Thymus (tissue), 11 donors: ENCODE data around the gene RUBCN. TPM values are rescaled to one million over a fixed set of nuclear protein-coding genes. Genes with fewer than 3 reads are reported as not detected.
"Not testable (repeated sequence)": the region's sequence is repeated elsewhere in the genome, so short reads cannot be mapped to it uniquely, and the experiment has no call there.

Experiments used
- DNase-seq, 9 donors: peaks; one replicate each; pipeline ENCODE4 v3.0.0-alpha.2; 2013; ENCODE audit warnings: low spot score in 9 of 9, low read depth in 6 of 9, missing footprints in 1 of 9
- H3K27ac ChIP-seq, 2 donors: one replicate each; pipeline ENCODE4 v1.5.1; 2013; ENCODE audit warnings: control low read depth in 1 of 2, low read depth in 1 of 2, low read length in 1 of 2, mild to moderate bottlenecking in 1 of 2, moderate library complexity in 1 of 2
- H3K27me3 ChIP-seq, 2 donors: one replicate each; pipeline ENCODE4 v1.5.1; 2013; ENCODE audit warnings: low read length in 1 of 2; ENCODE audit not compliant: control insufficient read depth in 2 of 2, insufficient read depth in 1 of 2
- H3K36me3 ChIP-seq, 2 donors: one replicate each; pipeline ENCODE4 v1.5.1; 2013; ENCODE audit warnings: low read length in 1 of 2, mild to moderate bottlenecking in 1 of 2, moderate library complexity in 1 of 2; ENCODE audit not compliant: control insufficient read depth in 2 of 2, insufficient read depth in 2 of 2
- H3K4me1 ChIP-seq, 2 donors: one replicate each; pipeline ENCODE4 v1.5.1; 2013; ENCODE audit warnings: low read length in 2 of 2; ENCODE audit not compliant: control insufficient read depth in 2 of 2, insufficient read depth in 2 of 2
- H3K4me3 ChIP-seq, 2 donors: one replicate each; pipeline ENCODE4 v1.5.1; 2013; ENCODE audit warnings: low read length in 2 of 2, control low read depth in 1 of 2, mild to moderate bottlenecking in 1 of 2
- H3K9me3 ChIP-seq, 2 donors: one replicate each; pipeline ENCODE4 v1.5.1; 2013; ENCODE audit warnings: low read length in 1 of 2, mild to moderate bottlenecking in 1 of 2; ENCODE audit not compliant: control insufficient read depth in 2 of 2, insufficient read depth in 1 of 2
- WGBS: extraction: QIAGEN DNeasy Blood & Tissue Kit; methylation state at CpG from one replicate; pipeline ENCODE4 v1.1.7; 2013; 5-methylcytosine and 5-hydroxymethylcytosine counted together
- polyA plus RNA-seq: library from polyadenylated mRNA; stranded (reverse); fragments of 200-250 nt; gene quantifications from one replicate; pipeline ENCODE4 v1.2.3, GENCODE V29; 2013
- total RNA-seq: library from RNA; stranded (reverse); fragments of 120-200 nt; gene quantifications from one replicate; pipeline ENCODE4 v1.2.4, GENCODE V29; 2013
- donor health status: healthy.

RUBCN gene
- total and polyA plus RNA-seq, 2 donors, result 5.9 to 12.0 TPM

GRCh38 chr3:197652860-197653259 is 83.8 kb downstream of the RUBCN start:
- DNase-seq, H3K9me3 ChIP-seq, H3K4me3 ChIP-seq, H3K27me3 ChIP-seq, H3K36me3 ChIP-seq, H3K4me1 ChIP-seq, H3K27ac ChIP-seq: not testable (repeated sequence)
- 75% methylated on average over 1 of the region's 10 CpGs for WGBS

- not testable (repeated sequence) for H3K4me1 ChIP-seq, H3K4me3 ChIP-seq, H3K27me3 ChIP-seq, DNase-seq, H3K9me3 ChIP-seq, H3K27ac ChIP-seq, H3K36me3 ChIP-seq
- 98% methylated on average over 6 of the region's 7 CpGs for WGBS
These were observed 89.1 kb downstream of the RUBCN start for GRCh38 chr3:197647649-197648048.

GRCh38 chr3:197647191-197647590 is 89.5 kb downstream of the RUBCN start:
- H3K4me3 ChIP-seq, H3K27me3 ChIP-seq, H3K27ac ChIP-seq, H3K36me3 ChIP-seq, H3K9me3 ChIP-seq, DNase-seq, H3K4me1 ChIP-seq: not testable (repeated sequence)
- WGBS, result 96% methylated on average over 8 of the region's 9 CpGs

GRCh38 chr3:197646294-197646693 is 90.4 kb downstream of the RUBCN start:
- not testable (repeated sequence) for H3K4me3 ChIP-seq, H3K27ac ChIP-seq, H3K4me1 ChIP-seq, H3K27me3 ChIP-seq, H3K36me3 ChIP-seq, DNase-seq
- 97% methylated on average over 12 of the region's 12 CpGs for WGBS
- peaks cover 0 to 12% of the 10 kb centered on the region in 2 donors for H3K9me3 ChIP-seq

GRCh38 chr3:197637556-197637955 is 99.1 kb downstream of the RUBCN start:
- not testable (repeated sequence) for H3K4me3 ChIP-seq, H3K4me1 ChIP-seq, H3K36me3 ChIP-seq, H3K27ac ChIP-seq, H3K9me3 ChIP-seq, H3K27me3 ChIP-seq, DNase-seq
- WGBS, result 47% methylated on average over 10 of the region's 10 CpGs

- 39% methylated on average over 10 of the region's 11 CpGs for WGBS
These were observed 104.7 kb downstream of the RUBCN start for GRCh38 chr3:197631989-197632388.

GRCh38 chr3:197630766-197631165 is 105.9 kb downstream of the RUBCN start:
- H3K36me3 ChIP-seq, DNase-seq, H3K4me3 ChIP-seq, H3K4me1 ChIP-seq, H3K27ac ChIP-seq, H3K9me3 ChIP-seq, H3K27me3 ChIP-seq: not testable (repeated sequence)
- 93% methylated on average over 12 of the region's 12 CpGs for WGBS

More at GRCh38 chr3:197631989-197632388, 104.7 kb downstream of the RUBCN start:
- H3K4me1 ChIP-seq, DNase-seq, H3K4me3 ChIP-seq, H3K27ac ChIP-seq, H3K9me3 ChIP-seq, H3K27me3 ChIP-seq, H3K36me3 ChIP-seq: not testable (repeated sequence)

- WGBS, result 98% methylated on average over 9 of the region's 14 CpGs
- not testable (repeated sequence) for H3K4me1 ChIP-seq, H3K27ac ChIP-seq, H3K36me3 ChIP-seq, H3K27me3 ChIP-seq, DNase-seq, H3K9me3 ChIP-seq, H3K4me3 ChIP-seq
These were observed 107.4 kb downstream of the RUBCN start for GRCh38 chr3:197629286-197629685.

GRCh38 chr3:197627772-197628523 is 108.8 kb downstream of the RUBCN start:
- peak overlapping the region; percentile 58 to 69 for H3K4me3 ChIP-seq
- not testable (repeated sequence) for H3K4me1 ChIP-seq
- peak overlapping the region in 1 of 2 donors; percentile 60 for H3K27ac ChIP-seq

More at GRCh38 chr3:197627772-197628523, 108.8 kb downstream of the RUBCN start:
- H3K27me3 ChIP-seq, H3K36me3 ChIP-seq, H3K9me3 ChIP-seq: not testable (repeated sequence)
- 3% methylated on average over 73 of the region's 73 CpGs for WGBS
- DNase-seq, result peak; percentile 41 to 82 (median 62)
